Measurements from ENCODE around the gene ADORA1.

Gene ADORA1

GRCh38 chr1:203127666-203128430 is at the start of gene ADORA1:
Gene ADORA1, plus strand, starts transcription at chr1:203127726. Its CDS starts 1,116 bp downstream, at chr1:203128842.
- peak; percentile 89 for DNase-seq (ENCODE audit: low spot score)

GRCh38 chr1:203077956-203078355 is 49.6 kb upstream of the ADORA1 start:
- no peak for DNase-seq (ENCODE audit: low spot score)

DNA sequence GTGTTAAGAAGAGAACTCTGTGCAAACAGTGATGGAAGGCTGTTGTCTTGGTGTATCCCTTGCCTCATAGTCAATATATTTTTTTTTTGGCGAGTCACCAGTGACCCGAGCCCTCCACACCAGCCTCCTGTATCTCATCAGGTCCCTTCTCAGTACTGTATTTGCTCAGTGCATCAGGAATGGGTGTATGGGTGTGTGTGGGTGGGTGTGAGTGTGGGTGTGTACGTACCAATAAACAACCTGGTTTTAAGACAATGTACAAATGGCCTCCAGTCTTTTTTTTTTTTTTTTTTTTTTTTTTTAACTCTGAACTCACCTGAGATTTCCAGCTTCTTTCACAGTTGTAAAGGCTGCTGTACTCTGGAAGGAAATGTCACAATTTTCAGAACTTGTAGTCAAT is 49.0 kb upstream of the ADORA1 start:
- DNase-seq (ENCODE audit: low spot score) = no peak

DNA sequence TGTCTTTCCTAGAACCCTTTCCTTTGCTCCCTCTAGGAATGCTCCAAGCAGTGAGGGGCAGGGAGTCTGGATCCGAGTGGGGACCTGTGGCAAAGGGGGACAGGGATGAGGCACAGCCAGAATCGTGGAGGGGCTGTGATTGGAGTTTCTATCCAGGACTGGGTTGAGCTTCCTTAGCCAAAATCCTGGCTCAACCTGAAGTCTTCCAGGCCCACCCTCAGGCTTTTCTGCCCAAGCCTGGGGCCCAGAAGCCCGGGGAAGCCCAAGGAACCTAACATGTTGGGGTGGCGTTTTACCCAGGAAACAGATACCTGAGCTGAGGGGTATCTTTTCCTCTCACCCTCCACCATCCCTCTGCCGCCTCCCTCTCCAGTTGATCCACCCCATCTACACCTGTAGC is 47.1 kb upstream of the ADORA1 start:
- DNase-seq (ENCODE audit: low spot score) = no peak

DNA sequence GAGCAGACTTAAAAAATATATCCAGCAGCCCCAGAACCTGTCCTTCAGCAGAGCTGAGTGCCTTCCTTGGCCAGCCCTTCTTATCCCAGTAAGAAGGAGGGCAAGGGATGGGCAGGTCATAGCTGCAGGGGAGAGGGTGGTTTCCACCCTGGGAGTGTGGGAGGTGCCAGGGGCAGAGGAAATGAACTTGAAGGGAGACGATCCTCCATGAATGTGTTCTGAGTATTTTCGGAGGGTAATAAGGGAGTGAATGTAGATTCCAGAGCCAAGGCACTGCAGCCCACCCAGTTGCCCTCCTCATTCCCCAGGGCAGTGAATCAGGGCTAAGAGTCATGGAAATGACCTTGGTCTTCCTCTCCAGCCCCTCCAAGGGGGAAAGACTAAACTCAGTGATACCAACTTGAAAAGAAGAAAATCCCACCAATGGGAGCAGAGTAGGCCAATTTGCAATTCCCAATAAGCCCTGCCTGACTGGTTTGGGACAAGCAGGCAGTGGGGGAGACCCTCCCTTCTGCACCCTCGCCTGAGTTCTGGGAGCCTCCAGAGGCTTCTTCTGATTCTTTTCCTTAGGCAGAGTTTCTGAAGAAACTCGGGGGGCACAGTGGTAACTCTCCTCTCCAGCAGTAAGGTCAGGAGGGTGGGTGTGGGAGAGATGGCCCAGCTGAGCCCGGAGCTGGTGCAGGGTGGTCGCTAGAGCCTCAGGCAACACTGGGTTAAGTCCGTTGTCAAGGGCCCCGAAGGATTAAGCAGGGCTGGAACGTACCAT is 45.9 kb upstream of the ADORA1 start:
- DNase-seq (ENCODE audit: low spot score) = no peak

- DNase-seq (ENCODE audit: low spot score) = no peak
Measured at GRCh38 chr1:203082231-203082505, 45.4 kb upstream of the ADORA1 start.

- no peak for DNase-seq (ENCODE audit: low spot score)
Measured at GRCh38 chr1:203082571-203083462, 44.7 kb upstream of the ADORA1 start.

GRCh38 chr1:203083463-203083921 is 44.0 kb upstream of the ADORA1 start:
- no peak for DNase-seq (ENCODE audit: low spot score)

GRCh38 chr1:203084588-203085527 is 42.7 kb upstream of the ADORA1 start:
- peak; percentile 40 for DNase-seq (ENCODE audit: low spot score)

GRCh38 chr1:203085528-203086406 is 41.8 kb upstream of the ADORA1 start, which contains the start of gene MYOG:
Gene MYOG, minus strand, starts transcription at chr1:203086012. Its CDS starts 51 bp downstream, at chr1:203085961.
- no peak for DNase-seq (ENCODE audit: low spot score)

GRCh38 chr1:203086992-203087763 is 40.3 kb upstream of the ADORA1 start:
- DNase-seq (ENCODE audit: low spot score) = no peak

DNA sequence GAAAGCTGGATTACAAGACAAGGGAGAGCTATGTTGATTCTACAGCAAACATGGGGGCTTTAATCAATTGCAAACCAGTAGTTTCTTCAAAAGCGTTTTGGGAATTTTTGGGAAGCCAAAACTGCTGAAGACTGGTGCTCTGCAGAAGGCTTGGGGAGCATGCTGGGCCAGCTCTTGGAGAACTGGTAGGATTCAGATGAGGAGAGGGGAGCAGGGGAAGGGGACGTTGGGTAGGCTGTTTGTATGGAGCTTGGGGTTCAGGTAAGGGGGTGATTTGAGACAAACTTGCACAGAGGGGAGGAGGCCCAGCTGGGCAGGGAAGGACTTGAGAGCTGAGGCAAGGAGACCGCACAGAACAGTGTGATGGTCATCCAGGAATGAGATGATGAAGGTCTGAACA is 39.1 kb upstream of the ADORA1 start:
- no peak for DNase-seq (ENCODE audit: low spot score)

DNA sequence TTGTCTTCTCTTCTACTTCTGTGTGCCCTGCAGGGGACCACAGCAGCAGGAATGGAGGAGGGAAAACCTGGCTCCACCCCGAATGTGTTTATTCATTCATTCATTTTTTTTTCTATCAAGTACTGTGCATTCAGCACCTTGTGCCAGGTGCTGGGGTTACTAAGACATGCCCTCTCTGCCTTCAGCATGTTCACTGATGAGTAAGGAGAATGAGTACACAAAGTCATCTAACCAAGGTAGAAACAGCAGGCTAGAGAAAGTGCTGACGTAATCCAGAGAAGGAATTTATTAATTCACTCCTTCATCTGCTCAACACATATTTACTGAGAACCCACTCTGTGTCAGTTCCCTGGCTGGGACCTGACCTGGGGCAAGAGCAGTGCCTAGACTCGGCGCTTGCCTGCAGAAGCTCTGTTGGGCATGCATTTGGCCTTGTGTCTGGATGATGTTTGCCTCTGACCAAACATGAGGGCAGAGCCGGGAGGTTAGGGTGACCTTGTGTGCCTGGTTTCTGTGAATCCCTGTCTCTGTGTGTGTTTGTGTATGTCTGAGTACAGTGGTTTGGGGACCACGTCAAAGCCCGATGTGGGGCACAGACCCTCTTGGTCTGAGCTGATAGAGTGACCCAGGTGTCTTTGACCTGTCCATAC is 38.4 kb upstream of the ADORA1 start:
- DNase-seq (ENCODE audit: low spot score) = no peak

DNA sequence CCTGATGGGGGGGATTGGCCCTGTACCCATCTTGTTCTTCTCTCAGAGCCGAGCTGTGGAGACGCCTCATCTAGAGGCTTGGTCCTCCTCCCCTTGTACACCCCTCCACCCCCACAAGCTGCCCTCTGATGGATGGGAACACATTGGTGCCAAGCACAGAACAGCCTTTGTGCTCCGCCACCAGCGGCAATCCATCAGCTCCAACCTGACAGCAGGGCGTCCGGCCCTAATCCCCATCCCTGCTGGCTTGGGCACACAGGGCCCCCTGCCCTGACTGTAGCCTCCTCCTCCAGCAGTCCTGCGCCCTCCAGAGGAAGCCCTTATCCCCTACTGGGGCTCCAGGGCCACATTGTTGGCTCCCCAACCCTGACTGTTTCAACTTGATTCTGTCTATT is 37.9 kb upstream of the ADORA1 start:
- no peak for DNase-seq (ENCODE audit: low spot score)

- DNase-seq (ENCODE audit: low spot score) = peak; percentile 12
Measured at GRCh38 chr1:203090421-203091198, 36.9 kb upstream of the ADORA1 start.

- no peak for DNase-seq (ENCODE audit: low spot score)
Measured at GRCh38 chr1:203091199-203091477, 36.4 kb upstream of the ADORA1 start.

DNA sequence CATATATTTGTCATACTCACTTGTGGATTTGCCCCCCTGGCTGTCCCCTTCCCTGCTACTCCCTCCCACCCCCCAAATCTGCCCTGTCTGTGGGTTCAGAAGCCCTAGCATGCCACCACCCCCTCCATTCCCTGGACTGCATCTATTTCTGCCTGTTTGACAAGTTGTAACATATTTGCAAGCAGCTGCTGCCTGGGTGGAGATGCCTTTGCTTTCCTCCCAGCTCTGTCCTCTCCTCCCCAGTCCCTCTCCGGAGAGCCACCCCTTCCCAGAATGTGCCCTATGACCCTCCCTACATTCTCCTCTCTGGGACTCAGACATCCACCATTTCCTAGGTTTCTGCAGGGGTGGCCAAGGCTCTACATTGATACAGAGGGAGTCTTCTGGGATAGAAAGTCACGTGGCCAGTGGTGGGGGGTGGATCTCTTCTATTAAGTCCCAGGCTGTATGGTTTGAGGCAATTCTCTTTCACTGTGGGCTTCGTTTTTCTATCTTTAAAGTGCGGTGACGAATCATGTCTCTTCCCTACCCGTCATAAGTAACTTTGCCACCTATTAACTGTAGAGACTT is 35.7 kb upstream of the ADORA1 start:
- peak; percentile 6 for DNase-seq (ENCODE audit: low spot score)
